Esophagus muscularis mucosa (tissue), 3 donors: Measurements from ENCODE around the gene FCRL5.

ENCODE experiments used
- CTCF ChIP-seq, 3 experiments: fragments of 200-600 bp in 2 of 3; fragments of 450-650 bp in 1 of 3; sonication (generic) in 2 of 3; IDR thresholded peaks; one replicate each; pipeline ENCODE4 v1.5.1; 2017 to 2019; ENCODE audit warnings: antibody characterized with exemption in 3 of 3, mild to moderate bottlenecking in 2 of 3, moderate library complexity in 1 of 3
- POLR2AphosphoS5 ChIP-seq, 2 donors: sonication (generic); formaldehyde crosslinking; IDR thresholded peaks; one replicate each; pipeline ENCODE4 v1.6.1; 2017; ENCODE audit warnings: antibody characterized with exemption in 2 of 2

- TF ChIP-seq CTCF (IDR thresholded peaks at IDR 0.05) (no peak), POLR2AphosphoS5 (IDR thresholded peaks at IDR 0.05) (no peak)
Measured at GRCh38 chr1:157469300-157469699, 83.0 kb downstream of the FCRL5 start.
